ENCODE results near the gene ANKAR.
A peak's percentile ranks its signal among the peaks of the same experiment; 100 is the strongest.
"Not testable (repeated sequence)": the region's sequence is repeated elsewhere in the genome, so short reads cannot be mapped to it uniquely, and the experiment has no call there.

The ANKAR gene

GRCh38 chr2:189641002-189641401 is 33.5 kb upstream of the ANKAR start:
- no peak for TF ChIP-seq TAF1 (IDR thresholded peaks at IDR 0.05; ENCODE audit: borderline replicate concordance, low read depth, low read length)
- no peak for TF ChIP-seq POLR2A (IDR thresholded peaks at IDR 0.05; ENCODE audit: low read depth, low read length)
- TF ChIP-seq POLR2AphosphoS5 (IDR thresholded peaks at IDR 0.05; ENCODE audit: low read depth, low read length) = no peak
- FAIRE-seq = no peak
- no peak for DNase-seq (ENCODE audit: insufficient read length)

GRCh38 chr2:189641590-189641989 is 32.9 kb upstream of the ANKAR start:
- FAIRE-seq (no peak), DNase-seq (ENCODE audit: insufficient read length) (no peak)
- no peak for TF ChIP-seq POLR2A (IDR thresholded peaks at IDR 0.05; ENCODE audit: low read depth, low read length)
- no peak for TF ChIP-seq POLR2AphosphoS5 (IDR thresholded peaks at IDR 0.05; ENCODE audit: low read depth, low read length)
- TF ChIP-seq TAF1 (IDR thresholded peaks at IDR 0.05; ENCODE audit: borderline replicate concordance, low read depth, low read length) = no peak

- FAIRE-seq (no peak), DNase-seq (ENCODE audit: insufficient read length) (no peak)
These were observed 27.9 kb upstream of the ANKAR start for GRCh38 chr2:189646521-189646920.

GRCh38 chr2:189648846-189649509 is 25.5 kb upstream of the ANKAR start:
- no peak for FAIRE-seq
- TF ChIP-seq TAF1 (IDR thresholded peaks at IDR 0.05; ENCODE audit: borderline replicate concordance, low read depth, low read length) (no peak), POLR2A (IDR thresholded peaks at IDR 0.05; ENCODE audit: low read depth, low read length) (no peak), POLR2AphosphoS5 (IDR thresholded peaks at IDR 0.05; ENCODE audit: low read depth, low read length) (no peak)
- DNase-seq (ENCODE audit: insufficient read length) = no peak

More at GRCh38 chr2:189646521-189646920, 27.9 kb upstream of the ANKAR start:
- no peak for TF ChIP-seq POLR2A (IDR thresholded peaks at IDR 0.05; ENCODE audit: low read depth, low read length)
- no peak for TF ChIP-seq POLR2AphosphoS5 (IDR thresholded peaks at IDR 0.05; ENCODE audit: low read depth, low read length)
- TF ChIP-seq TAF1 (IDR thresholded peaks at IDR 0.05; ENCODE audit: borderline replicate concordance, low read depth, low read length) = no peak

GRCh38 chr2:189651284-189651683 is 23.2 kb upstream of the ANKAR start:
- no peak for DNase-seq (ENCODE audit: insufficient read length)
- TF ChIP-seq POLR2A (IDR thresholded peaks at IDR 0.05; ENCODE audit: low read depth, low read length) = no peak
- TF ChIP-seq TAF1 (IDR thresholded peaks at IDR 0.05; ENCODE audit: borderline replicate concordance, low read depth, low read length) = no peak
- TF ChIP-seq POLR2AphosphoS5 (IDR thresholded peaks at IDR 0.05; ENCODE audit: low read depth, low read length) = no peak

DNA sequence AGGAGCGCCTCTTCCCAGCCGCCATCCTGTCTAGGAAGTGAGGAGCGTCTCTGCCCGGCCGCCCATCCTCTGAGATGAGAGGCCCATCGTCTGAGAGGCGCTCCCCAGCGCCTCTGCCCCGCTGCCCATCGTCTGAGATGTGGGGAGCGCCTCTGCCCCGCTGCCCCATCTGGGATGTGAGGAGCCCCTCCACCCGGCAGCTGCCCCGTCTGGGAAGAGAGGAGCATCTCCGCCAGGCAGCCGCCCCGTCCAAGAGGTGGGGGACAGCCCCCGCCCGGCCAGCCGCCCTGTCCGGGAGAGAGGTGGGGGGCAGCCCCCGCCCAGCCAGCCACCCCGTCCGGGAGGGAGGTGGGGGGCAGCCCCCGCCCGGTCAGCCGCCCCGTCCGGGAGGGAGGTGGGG is 21.0 kb upstream of the ANKAR start:
- DNase-seq (ENCODE audit: insufficient read length); FAIRE-seq: not testable (repeated sequence)

More at GRCh38 chr2:189651284-189651683, 23.2 kb upstream of the ANKAR start:
- FAIRE-seq = no peak

DNA sequence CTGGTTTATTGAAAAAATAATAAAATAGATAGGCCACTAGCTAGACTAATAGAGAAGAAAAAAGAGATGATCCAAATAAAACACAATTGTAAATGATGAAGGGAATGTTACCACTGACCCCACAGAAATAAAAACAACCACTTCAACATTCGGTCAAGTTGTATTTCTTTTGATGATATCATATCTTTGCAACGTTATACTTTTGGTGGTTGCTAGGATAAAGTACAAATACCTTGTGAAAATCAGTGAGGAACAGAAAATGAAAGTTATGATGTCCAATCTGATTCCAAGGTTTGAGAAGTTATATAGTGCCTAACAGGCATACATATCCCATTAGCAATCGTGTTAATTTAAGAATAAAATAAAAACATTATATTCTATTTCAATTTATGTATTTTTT is 19.8 kb upstream of the ANKAR start:
- TF ChIP-seq TAF1 (IDR thresholded peaks at IDR 0.05; ENCODE audit: borderline replicate concordance, low read depth, low read length) (no peak), POLR2A (IDR thresholded peaks at IDR 0.05; ENCODE audit: low read depth, low read length) (no peak), POLR2AphosphoS5 (IDR thresholded peaks at IDR 0.05; ENCODE audit: low read depth, low read length) (no peak)
- FAIRE-seq (no peak), DNase-seq (ENCODE audit: insufficient read length) (no peak)

DNA sequence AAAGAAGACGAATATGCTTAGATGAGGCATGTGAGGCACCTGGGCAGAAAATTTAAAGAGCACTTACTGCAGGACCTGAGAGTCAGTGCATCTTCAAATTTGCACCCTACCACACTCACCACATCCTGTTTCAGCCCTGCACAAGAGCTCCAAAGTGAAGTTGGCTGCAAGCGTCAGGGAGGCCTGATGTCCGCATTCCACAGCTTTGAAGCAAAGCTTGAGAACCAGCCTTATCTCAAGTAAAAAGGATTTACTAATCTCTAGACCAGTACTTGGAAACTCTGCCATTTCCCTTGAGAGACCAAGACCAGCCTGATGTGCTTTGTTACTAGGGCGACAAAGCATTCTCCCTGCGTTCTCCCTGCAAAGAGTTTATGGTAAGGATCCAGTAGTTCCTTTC is 16.6 kb upstream of the ANKAR start:
- TF ChIP-seq POLR2AphosphoS5 (IDR thresholded peaks at IDR 0.05; ENCODE audit: low read depth, low read length) (no peak), TAF1 (IDR thresholded peaks at IDR 0.05; ENCODE audit: borderline replicate concordance, low read depth, low read length) (no peak), POLR2A (IDR thresholded peaks at IDR 0.05; ENCODE audit: low read depth, low read length) (no peak)
- FAIRE-seq (peak; percentile 95), DNase-seq (ENCODE audit: insufficient read length) (no peak)

DNA sequence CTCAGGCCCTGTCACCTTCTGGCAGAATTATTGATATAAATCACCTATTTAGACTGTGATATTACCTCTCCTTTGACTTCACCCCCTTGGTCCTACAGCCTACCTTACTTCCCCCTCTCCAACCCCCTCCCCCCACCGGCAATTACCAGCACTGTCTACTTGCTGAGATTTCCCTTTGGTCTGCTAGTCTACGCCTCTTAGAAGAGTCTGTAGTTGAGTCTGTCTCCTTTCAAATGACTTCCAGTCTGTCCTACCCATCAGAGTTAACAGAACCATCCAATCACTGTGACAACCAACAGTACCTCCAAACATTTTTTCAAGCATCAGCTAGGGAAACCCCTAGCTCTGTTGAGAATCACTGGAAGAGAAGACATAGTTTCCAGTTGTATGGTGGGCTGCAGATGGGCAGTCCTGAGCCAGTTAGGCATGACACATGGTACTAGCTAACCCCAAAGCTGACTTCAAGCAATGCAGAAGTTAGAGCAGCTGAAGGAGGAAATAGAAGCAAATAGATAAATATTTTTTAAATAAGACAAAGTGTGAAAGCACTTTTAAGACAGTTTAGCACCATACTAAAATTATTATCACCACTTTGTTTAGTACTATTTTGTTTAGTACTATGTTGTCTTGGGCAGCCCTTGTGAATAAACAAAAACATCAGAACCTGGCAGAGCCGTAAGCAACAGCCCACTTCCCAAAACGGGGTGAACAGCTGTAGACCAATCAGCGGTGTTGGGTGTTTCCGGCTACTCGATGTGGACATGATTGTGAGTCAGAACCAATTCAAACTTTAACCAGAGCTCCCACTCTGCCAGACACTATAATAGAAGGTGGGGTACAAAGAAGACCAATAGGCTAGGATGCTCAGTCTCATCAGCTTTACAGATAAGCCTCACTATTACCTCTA is 15.9 kb upstream of the ANKAR start:
- no peak for DNase-seq (ENCODE audit: insufficient read length)
- FAIRE-seq = peak; percentile 84
- no peak for TF ChIP-seq POLR2AphosphoS5 (IDR thresholded peaks at IDR 0.05; ENCODE audit: low read depth, low read length)
- no peak for TF ChIP-seq TAF1 (IDR thresholded peaks at IDR 0.05; ENCODE audit: borderline replicate concordance, low read depth, low read length)
- no peak for TF ChIP-seq POLR2A (IDR thresholded peaks at IDR 0.05; ENCODE audit: low read depth, low read length)

DNA sequence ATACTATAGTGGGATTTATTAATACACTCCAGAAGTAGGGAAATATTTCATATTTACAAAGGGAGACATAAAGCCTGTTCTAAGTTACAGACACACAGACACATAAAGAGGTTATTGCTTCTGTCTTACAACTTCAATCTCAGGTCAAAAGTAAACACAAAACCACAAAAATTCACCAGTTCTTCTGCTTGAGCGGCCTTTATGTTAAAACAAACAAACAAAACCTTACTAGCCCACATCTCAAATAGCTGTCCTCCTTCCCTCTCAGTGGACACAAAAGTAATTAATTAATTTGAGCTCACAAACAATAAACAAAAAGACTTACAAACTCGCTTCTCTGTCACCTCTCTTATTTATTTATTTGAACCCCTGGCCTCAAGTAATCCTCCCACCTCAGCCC is 14.7 kb upstream of the ANKAR start:
- no peak for TF ChIP-seq TAF1 (IDR thresholded peaks at IDR 0.05; ENCODE audit: borderline replicate concordance, low read depth, low read length)
- TF ChIP-seq POLR2AphosphoS5 (IDR thresholded peaks at IDR 0.05; ENCODE audit: low read depth, low read length) = no peak
- no peak for TF ChIP-seq POLR2A (IDR thresholded peaks at IDR 0.05; ENCODE audit: low read depth, low read length)
- DNase-seq (ENCODE audit: insufficient read length) (no peak), FAIRE-seq (no peak)

DNA sequence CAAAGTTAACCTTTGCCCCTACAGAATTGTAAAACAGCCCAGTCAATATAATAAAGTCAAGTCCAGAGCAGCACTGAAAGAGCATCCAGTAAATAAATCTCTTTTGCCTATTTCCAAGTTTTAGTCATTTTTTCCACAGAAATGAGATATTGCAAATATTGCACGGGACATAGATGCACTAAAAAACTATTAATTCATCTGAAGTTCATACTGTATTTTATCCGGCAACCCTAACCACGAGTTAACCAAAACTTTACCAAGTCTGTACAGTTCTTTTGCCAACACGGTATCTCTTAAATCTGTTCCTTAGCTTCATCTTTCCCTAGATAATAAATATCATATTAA is 13.7 kb upstream of the ANKAR start:
- TF ChIP-seq POLR2A (IDR thresholded peaks at IDR 0.05; ENCODE audit: low read depth, low read length) (no peak), POLR2AphosphoS5 (IDR thresholded peaks at IDR 0.05; ENCODE audit: low read depth, low read length) (no peak), TAF1 (IDR thresholded peaks at IDR 0.05; ENCODE audit: borderline replicate concordance, low read depth, low read length) (no peak)
- FAIRE-seq = no peak
- no peak for DNase-seq (ENCODE audit: insufficient read length)
